GM19025 (cell line): ENCODE results near the gene MAGEB17.
"Not testable (repeated sequence)": the region's sequence is repeated elsewhere in the genome, so short reads cannot be mapped to it uniquely, and the experiment has no call there.

ENCODE experiments used
- ATAC-seq: cut with Tn5 transposase; IDR thresholded peaks from one replicate; pipeline ENCODE4 v1.9.1; 2021; ENCODE audit warnings: mild to moderate bottlenecking, low read depth, moderate library complexity; ENCODE audit not compliant: unreplicated experiment

Gene MAGEB17

DNA sequence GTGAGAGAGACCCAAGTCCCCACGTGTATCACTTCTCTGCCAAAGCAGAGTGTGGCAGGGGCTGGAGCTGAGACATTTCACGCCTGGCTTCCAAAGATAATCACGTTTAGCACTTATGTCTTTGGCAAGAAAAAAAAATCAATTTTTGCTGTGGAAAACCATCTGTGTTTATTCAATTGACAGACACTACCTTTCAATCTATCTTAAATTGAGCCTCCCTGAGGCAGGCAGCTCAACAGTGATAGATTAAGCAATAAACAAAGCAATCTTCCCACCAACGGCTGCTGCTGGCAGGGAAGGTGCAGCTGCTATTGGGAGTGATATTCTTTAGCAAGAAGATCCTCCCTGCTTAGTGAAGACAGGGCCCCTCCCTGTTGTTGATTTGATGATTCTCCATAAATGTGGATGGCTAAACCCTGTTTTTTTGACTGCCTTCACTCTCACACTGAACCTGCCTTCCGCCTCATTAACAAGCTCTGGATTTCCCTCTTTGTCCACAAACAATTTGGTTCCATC lies 11.6 kb upstream of the MAGEB17 start:
- no peak for ATAC-seq

GRCh38 chrX:16156692-16157331 lies 10.5 kb upstream of the MAGEB17 start:
- no peak for ATAC-seq

DNA sequence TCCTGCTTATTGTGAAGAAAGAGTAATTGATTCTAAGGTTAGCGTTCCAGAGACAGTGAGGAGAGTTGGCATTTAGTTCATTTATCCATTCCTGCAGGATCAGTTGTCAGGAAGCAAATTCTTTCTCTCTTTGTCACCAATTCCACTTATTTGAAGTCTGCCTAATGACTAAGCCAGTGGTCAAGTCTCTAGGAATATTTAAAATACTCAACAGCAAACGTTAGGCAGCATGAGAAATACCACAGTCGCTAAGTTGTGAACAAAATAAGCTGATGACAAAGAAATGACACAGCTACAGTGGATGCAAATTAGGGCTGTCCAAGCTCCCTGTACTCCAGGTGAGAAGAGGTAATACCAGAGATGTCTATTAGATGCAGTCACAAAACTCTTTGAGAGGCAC lies 6.6 kb upstream of the MAGEB17 start:
- ATAC-seq: no peak

DNA sequence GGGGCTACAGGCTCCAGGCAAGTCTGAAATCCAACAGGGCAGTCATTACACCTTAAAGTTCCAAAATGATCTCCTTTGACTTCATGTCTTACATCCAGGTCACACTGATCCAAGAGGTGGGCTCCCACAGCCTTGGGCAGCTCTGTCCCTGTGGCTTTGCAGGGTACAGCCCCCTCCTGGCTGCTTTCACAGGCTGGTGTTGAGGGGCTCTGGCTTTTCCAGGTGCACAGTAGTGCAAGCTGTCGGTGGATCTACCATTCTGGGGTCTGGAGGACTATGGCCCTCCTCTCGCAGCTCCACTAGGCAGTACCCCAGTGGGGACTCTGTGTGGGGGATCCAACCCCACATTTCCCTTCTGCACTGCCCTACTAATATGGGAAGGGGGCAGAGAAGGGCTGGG lies 6.1 kb upstream of the MAGEB17 start:
- not testable (repeated sequence) for ATAC-seq

DNA sequence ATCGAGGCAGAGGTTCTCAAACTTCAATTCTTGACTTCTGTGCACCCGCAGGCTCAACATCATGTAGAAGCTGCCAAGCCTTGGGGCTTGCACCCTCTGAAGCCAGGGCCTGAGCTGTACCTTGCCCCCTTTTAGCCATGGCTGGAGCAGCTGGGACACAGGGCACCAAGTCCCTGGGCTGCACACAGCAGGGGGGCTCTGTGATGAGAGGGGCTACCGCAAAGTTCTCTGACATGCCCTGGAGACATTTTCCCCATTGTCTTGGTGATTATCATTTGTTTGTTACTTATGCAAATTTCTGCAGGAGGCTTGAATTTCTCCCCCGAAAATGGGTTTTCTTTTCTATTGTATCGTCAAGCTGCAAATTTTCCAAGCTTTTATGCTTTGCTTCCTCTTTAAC lies 4.9 kb upstream of the MAGEB17 start:
- no peak for ATAC-seq

- ATAC-seq: no peak
Measured at GRCh38 chrX:16164748-16165147, 2.5 kb upstream of the MAGEB17 start.

DNA sequence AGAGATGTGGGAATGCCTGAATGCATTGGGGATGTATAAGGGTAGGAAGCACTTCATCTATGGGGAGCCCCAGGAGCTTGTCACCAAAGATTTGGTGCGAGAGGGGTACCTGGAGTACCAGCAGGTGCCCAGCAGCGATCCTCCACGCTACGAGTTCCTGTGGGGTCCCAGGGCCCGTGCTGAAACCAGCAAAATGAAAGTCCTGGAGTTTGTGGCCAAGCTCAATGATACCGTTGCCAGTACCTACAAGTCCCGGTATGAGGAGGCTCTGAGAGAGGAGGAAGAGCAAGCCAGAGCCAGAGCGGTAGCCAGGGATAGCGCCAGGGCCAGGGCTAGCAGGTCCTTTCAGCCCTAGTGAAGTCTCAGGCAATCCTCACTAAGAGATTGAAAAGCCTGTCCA lies 3.8 kb downstream of the MAGEB17 start:
- no peak for ATAC-seq

DNA sequence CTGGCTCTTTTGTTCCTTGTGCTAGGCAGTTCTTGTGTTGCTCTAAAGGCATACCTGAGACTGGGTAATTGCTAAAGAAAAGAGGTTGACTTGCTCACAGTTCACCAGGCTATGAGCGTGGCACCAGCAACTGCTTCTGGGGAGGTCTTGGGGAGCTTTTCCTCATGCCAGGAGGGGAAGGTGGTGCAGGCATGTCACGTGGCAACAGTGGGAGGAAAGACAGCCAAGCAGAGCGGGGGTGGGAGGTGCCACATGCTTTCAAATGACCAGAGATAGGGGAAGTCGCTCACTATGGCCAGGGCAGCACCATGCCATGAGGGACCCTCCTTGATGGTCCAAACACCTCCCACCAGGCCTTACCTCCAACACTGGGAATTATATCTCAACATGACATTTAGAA lies 4.7 kb downstream of the MAGEB17 start:
- ATAC-seq: no peak

GRCh38 chrX:16172391-16172790 lies 5.1 kb downstream of the MAGEB17 start:
- no peak for ATAC-seq

- no peak for ATAC-seq
Measured at GRCh38 chrX:16175329-16176061, 8.2 kb downstream of the MAGEB17 start.

- no peak for ATAC-seq
Measured at GRCh38 chrX:16177260-16177659, 10.0 kb downstream of the MAGEB17 start.

GRCh38 chrX:16183843-16184242 lies 16.6 kb downstream of the MAGEB17 start:
- not testable (repeated sequence) for ATAC-seq

DNA sequence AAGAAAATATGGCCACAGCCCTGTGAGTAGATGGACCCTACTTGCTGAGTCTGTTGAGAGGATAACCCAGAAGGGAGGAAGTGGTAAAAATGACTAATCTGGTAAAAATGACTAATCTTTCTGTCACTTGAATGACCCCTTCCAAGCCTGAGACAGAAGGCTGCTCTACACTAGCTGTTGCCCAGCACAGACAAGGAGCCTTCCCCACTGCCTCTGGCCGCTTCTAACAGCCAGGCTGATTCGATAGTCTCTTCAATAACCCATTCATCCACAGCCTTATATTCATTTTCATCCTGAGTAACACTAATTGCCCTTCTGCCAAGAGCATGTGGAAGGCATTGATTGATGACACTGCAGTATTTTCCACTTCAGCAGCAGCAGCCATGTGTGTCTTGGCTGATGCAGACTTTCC lies 18.4 kb downstream of the MAGEB17 start:
- ATAC-seq: peak; percentile 97

DNA sequence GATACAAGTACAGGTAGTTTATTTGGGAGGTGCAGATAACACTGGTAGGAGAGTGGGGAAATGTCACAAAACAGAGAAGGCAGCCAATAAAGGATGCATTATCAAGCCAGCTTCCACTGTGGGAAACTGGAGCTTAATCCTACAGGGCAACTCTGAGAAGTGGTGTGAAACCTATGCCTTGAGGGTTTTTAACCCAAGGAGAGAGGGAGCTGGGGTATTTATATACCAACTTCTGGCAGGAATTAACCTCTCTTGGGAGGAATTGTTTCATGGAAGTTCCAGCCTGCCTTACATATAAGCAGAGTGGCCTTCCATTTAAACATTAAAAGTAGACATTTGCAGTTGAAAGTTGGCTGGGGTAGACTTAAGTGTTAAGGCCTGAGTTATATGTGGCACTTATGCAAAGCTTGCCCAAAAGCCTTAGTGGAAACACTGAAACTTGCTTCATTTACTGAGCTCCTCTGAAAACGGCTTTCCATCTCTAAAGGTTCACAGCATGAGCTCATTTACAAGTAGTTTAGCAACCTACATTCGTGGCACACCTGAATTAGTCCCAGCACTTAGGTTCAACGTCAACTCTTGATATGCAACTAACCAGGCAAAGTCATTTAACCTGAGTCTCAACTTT lies 19.2 kb downstream of the MAGEB17 start:
- no peak for ATAC-seq

GRCh38 chrX:16187024-16187760 lies 19.9 kb downstream of the MAGEB17 start:
- no peak for ATAC-seq

- ATAC-seq: no peak
Measured at GRCh38 chrX:16188687-16189086, 21.4 kb downstream of the MAGEB17 start.

DNA sequence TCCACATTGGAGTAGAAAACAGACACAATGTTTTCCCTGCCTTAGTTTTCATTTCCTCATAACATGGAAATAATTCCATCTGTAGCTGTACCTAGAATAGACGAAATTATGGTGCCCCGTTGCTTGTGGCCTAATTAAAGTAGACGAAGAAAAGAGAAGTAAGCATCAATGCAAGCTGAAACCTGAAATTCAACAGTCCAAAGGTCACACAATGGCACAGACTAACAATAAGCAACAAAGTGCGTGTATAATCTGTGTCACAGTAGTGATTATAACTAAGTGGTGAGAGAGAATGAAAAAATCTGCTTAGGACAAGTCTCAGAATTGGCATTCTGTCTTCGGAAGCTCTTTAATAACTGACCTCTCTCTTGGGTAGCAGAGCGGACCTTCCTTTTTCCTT lies 24.3 kb downstream of the MAGEB17 start:
- ATAC-seq: no peak

DNA sequence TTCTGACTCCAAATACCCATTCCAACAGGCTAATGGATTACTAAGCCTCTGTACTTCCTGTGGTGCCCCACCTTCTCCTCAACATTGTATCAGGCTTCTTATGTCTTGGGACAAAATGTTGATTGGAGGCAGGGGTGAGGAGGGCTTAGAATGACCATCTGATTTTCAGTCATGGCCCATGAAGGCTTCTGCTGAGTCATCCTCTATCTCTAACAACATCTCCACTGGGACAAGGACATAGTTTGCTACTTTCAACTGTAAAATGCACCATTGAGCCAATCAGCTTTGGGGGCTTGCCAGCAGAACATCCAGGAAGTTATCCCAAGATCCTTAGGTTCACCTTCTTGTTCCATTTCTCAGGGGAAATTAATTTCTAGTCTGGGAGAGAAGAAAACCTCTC lies 29.5 kb downstream of the MAGEB17 start:
- ATAC-seq: no peak

DNA sequence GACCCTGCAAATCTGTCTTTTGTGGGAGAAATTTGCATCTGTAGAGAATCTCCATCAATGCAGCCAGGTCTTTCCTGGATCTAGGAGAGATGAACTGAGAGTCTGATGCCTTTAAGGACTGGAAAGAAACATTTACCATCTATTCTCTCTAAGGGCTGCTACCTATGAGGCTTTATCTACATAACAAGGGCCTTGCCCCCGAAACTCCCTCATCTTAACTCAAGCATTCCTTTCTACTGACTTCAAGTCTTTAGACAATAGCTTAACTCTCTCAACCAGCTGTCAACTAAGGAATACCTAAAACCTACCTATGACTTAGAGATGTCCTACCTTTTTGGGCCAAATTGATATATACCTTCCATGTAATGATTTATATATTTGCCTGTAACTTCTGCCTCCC lies 32.1 kb downstream of the MAGEB17 start:
- no peak for ATAC-seq

DNA sequence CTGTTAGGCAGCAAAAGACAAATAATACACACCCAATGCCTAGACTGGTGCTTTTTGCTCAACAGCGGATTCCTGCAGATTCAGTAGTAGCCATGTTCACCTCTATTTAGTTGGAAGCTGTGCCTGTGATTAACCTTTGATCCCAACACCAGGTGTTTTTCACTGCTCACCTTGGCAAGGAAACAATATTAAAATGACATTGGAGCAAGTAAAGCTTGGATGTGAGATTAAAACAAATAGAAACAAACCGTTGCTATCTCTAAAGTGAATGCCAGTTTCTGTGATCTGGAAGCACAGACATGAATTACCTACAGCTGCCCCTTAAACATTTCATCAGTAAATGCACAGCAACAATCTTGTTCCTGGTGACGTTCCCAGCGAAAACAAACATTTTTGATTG lies 35.7 kb downstream of the MAGEB17 start:
- ATAC-seq: no peak

DNA sequence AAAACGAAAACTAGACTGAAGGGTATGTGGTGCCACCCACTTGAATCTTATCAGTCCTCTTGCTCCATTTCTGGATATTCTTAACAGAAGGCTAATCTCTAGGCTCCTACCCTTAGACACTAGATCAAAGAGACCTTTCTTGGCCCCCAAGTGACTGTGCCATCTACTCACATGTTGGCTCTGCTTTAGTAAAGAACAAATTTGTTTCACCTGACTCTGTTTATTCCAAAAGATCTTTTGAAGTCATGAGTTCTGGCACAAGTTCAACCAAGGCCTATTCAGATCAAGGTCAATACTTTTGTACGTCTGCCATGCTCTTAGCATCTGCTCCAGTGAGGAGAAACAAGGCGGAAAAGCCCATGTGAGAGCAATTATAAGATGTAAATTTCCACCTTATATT lies 37.3 kb downstream of the MAGEB17 start:
- ATAC-seq: no peak
